ENCODE data around the gene NEURL4. TPM values are rescaled to one million over a fixed set of nuclear protein-coding genes. Genes with fewer than 3 reads are reported as not detected.
A peak's percentile ranks its signal among the peaks of the same experiment; 100 is the strongest.

NEURL4 gene
- total and polyA plus RNA-seq, 2 donors (not counting 3 experiments of a cell fraction or from before 2014, with no cell fraction given), result 32.0 to 44.9 TPM

DNA sequence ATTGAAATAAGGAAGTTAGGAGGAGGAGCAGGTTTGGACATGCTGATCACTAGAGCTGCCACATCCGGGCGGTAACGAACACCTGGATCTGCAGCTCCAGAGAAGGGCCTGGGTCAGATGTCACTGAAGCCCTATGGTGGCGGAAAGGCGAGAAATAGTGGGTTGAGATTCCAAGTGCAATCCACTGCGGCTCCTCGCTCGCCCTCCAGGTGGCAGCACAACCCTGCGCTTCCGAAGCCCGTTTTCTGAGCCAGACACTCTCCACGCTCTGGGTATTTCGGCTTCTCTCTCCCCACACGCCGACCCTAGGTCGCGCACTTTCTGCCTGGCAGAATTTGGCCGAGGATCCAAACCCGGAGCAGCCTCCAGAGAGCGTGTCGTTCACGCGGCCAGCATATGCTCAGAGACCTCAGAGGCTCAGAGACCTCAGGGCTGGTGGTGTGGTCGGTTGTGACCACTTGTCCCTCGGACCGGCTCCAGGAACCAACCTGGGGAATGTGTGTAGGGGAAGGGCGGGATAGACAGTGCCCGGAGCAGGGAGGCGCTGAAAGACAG is 48.5 kb downstream of the NEURL4 start:
- intact Hi-C loops (cut with micrococcal nuclease), result loop anchor here (1.0 to 2.0 kb wide), 5 partner anchors 16 to 65 kb away; partner anchors contain the start of genes ELP5, GABARAP and NEURL4
- no TSS peak for BruUV-seq (replicated peaks)
- TF ChIP-seq, protein P1, sequence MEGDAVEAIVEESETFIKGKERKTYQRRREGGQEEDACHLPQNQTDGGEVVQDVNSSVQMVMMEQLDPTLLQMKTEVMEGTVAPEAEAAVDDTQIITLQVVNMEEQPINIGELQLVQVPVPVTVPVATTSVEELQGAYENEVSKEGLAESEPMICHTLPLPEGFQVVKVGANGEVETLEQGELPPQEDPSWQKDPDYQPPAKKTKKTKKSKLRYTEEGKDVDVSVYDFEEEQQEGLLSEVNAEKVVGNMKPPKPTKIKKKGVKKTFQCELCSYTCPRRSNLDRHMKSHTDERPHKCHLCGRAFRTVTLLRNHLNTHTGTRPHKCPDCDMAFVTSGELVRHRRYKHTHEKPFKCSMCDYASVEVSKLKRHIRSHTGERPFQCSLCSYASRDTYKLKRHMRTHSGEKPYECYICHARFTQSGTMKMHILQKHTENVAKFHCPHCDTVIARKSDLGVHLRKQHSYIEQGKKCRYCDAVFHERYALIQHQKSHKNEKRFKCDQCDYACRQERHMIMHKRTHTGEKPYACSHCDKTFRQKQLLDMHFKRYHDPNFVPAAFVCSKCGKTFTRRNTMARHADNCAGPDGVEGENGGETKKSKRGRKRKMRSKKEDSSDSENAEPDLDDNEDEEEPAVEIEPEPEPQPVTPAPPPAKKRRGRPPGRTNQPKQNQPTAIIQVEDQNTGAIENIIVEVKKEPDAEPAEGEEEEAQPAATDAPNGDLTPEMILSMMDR (IDR thresholded peaks at IDR 0.05; ENCODE audit: extremely low read depth in 1 of 2, insufficient read depth in 1 of 2, low read depth in 1 of 2, low read length in 2 of 2), result peak; percentile 92 to 96
- TF ChIP-seq MYC (IDR thresholded peaks at IDR 0.05; ENCODE audit: low read depth, low read length) (no peak), FOS (IDR thresholded peaks at IDR 0.05; ENCODE audit: borderline replicate concordance, insufficient read depth, low read length) (no peak)

DNA sequence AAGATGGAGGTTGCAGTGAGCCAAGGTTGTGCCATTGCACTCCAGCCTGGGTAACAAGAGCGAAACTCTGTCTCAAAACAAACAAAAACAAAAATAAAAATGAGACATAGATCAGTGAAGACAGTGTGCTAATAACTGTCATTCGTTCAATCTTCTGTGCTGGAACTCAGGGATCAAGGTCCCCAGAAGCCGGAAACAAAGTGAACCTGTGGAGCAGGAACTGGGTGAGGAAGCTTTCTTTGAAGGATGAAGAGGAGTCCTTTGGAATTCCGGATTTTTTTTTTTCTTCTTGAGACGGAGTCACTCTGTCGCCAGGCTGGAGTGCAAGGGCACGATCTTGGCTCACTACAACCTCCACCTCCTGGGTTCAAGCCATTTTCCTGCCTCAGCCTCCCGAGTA is 49.7 kb downstream of the NEURL4 start:
- Histone ChIP-seq H2AFZ (ENCODE audit: low read depth, low read length) (no peak overlapping the region), H4K20me1 (replicated peaks; ENCODE audit: control insufficient read depth, extremely low read depth, insufficient read depth, low read length) (no peaks in the 10 kb centered on the region), H3K9ac (replicated peaks; ENCODE audit: extremely low read depth, insufficient read depth, low read length) (no peak overlapping the region), H3K9me1 (replicated peaks; ENCODE audit: control insufficient read depth, extremely low read depth, insufficient read depth, low read length) (no peaks in the 10 kb centered on the region), H3K4me3 (replicated peaks in 1 of 3; ENCODE audit: insufficient read depth in 1 of 3, low read depth in 1 of 3, low read length in 3 of 3) (no peak overlapping the region), H3K36me3 (ENCODE audit: control insufficient read depth in 2 of 2, extremely low read depth in 1 of 2, insufficient read depth in 2 of 2, low read length in 2 of 2) (no peaks in the 10 kb centered on the region), H3K79me2 (ENCODE audit: control insufficient read depth, insufficient read depth, low read length) (no peaks in the 10 kb centered on the region), H3K27me3 (ENCODE audit: control insufficient read depth in 2 of 2, insufficient read depth in 2 of 2, low read length in 2 of 2) (peaks cover 4 to 5% of the 10 kb centered on the region in 2 experiments), H3K9me3 (replicated peaks; ENCODE audit: control insufficient read depth, insufficient read depth, low read length) (no peaks in the 10 kb centered on the region), H3K27ac (ENCODE audit: insufficient read depth, low read depth, low read length) (no peak overlapping the region), H3K4me1 (ENCODE audit: control insufficient read depth, extremely low read depth, insufficient read depth, low read length) (peaks cover 9% of the 10 kb centered on the region), H3K4me2 (ENCODE audit: insufficient read depth, low read length) (no peak overlapping the region)
- CTCF ChIA-PET, result interaction anchor here (2.7 kb wide), 1 partner anchor 17 kb away, joined by 15 read pairs; no protein-coding TSS in a partner anchor
- dilution Hi-C loops (cut with MboI; ENCODE audit: extremely low pct_ligation_motif_present, low sequenced_read_pairs), result no loop called here
- TF ChIP-seq FOS (IDR thresholded peaks at IDR 0.05; ENCODE audit: borderline replicate concordance, insufficient read depth, low read length) (no peak), POLR2A (IDR thresholded peaks at IDR 0.05; ENCODE audit: low read depth, low read length) (no peak), GATA2 (IDR thresholded peaks at IDR 0.05; ENCODE audit: insufficient read depth, insufficient read length, low read depth, low read length) (no peak), MYC (IDR thresholded peaks at IDR 0.05; ENCODE audit: low read depth, low read length) (no peak), POLR2AphosphoS5 (IDR thresholded peaks at IDR 0.05; ENCODE audit: insufficient read depth, low read depth, low read length) (no peak), JUN (IDR thresholded peaks at IDR 0.05; ENCODE audit: borderline replicate concordance, insufficient read depth, insufficient read length, low read depth) (no peak), EZH2 (IDR thresholded peaks at IDR 0.05; ENCODE audit: borderline replicate concordance, low read depth, low read length, severe bottlenecking) (no peak)
- TF ChIP-seq, protein P1 (IDR thresholded peaks at IDR 0.05; ENCODE audit: extremely low read depth in 1 of 2, insufficient read depth in 1 of 2, low read depth in 1 of 2, low read length in 2 of 2), result no peak
- TF ChIP-seq, protein P2, sequence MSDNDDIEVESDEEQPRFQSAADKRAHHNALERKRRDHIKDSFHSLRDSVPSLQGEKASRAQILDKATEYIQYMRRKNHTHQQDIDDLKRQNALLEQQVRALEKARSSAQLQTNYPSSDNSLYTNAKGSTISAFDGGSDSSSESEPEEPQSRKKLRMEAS (IDR thresholded peaks at IDR 0.05; ENCODE audit: insufficient read depth, insufficient read length), result no peak
- POLR2A ChIA-PET, result no interaction called here
- FAIRE-seq (no peak), DNase-seq (ENCODE audit: low read depth, low spot score) (no peak)
- intact Hi-C loops (cut with micrococcal nuclease), result no loop called here
- BruUV-seq (replicated peaks), result no TSS peak

More for the DNA sequence above, 48.5 kb downstream of the NEURL4 start:
- Histone ChIP-seq H3K27me3 (ENCODE audit: control insufficient read depth in 2 of 2, insufficient read depth in 2 of 2, low read length in 2 of 2) (peaks cover 4 to 5% of the 10 kb centered on the region in 2 experiments), H2AFZ (ENCODE audit: low read depth, low read length) (peak overlapping the region; percentile 32), H4K20me1 (replicated peaks; ENCODE audit: control insufficient read depth, extremely low read depth, insufficient read depth, low read length) (no peaks in the 10 kb centered on the region), H3K79me2 (ENCODE audit: control insufficient read depth, insufficient read depth, low read length) (no peaks in the 10 kb centered on the region), H3K4me3 (replicated peaks in 1 of 3; ENCODE audit: insufficient read depth in 1 of 3, low read depth in 1 of 3, low read length in 3 of 3) (peak overlapping the region in 2 of 3 experiments; percentile 13 to 33), H3K9me1 (replicated peaks; ENCODE audit: control insufficient read depth, extremely low read depth, insufficient read depth, low read length) (no peaks in the 10 kb centered on the region), H3K4me2 (ENCODE audit: insufficient read depth, low read length) (peak overlapping the region; percentile 62), H3K9ac (replicated peaks; ENCODE audit: extremely low read depth, insufficient read depth, low read length) (no peak overlapping the region), H3K36me3 (ENCODE audit: control insufficient read depth in 2 of 2, extremely low read depth in 1 of 2, insufficient read depth in 2 of 2, low read length in 2 of 2) (no peaks in the 10 kb centered on the region), H3K27ac (ENCODE audit: insufficient read depth, low read depth, low read length) (no peak overlapping the region), H3K4me1 (ENCODE audit: control insufficient read depth, extremely low read depth, insufficient read depth, low read length) (peaks cover 9% of the 10 kb centered on the region), H3K9me3 (replicated peaks; ENCODE audit: control insufficient read depth, insufficient read depth, low read length) (no peaks in the 10 kb centered on the region)
- peak; percentile 98 for FAIRE-seq
- dilution Hi-C loops (cut with MboI; ENCODE audit: extremely low pct_ligation_motif_present, low sequenced_read_pairs), result no loop called here
- ChIA-PET CTCF (interaction anchor here (0.6 to 10.2 kb wide), 13 partner anchors 9 to 280 kb away, joined by 3 to 170 read pairs (median 5); partner anchors contain the start of genes ACADVL and DLG4), POLR2A (interaction anchor here (1.2 kb wide), 1 partner anchor 49 kb away, joined by 5 read pairs; no protein-coding TSS in a partner anchor)
- peak; percentile 77 for DNase-seq (ENCODE audit: low read depth, low spot score)

Data from endothelial cell of umbilical vein (primary cell).